Endothelial cell of umbilical vein (primary cell): Measurements from ENCODE around the gene C22orf39. TPM values are rescaled to one million over a fixed set of nuclear protein-coding genes. Genes with fewer than 3 reads are reported as not detected.

Experiments used
- BruUV-seq: library from RNA; stranded (reverse); fragments of 400-500 nt; replicated peaks from 2 replicates; lab custom pipeline; 2021; lab: Mats Ljungman, UMichigan
- CTCF ChIA-PET: fragments of 300-600, 350-600 bp; sonication (Branson Sonifier 250); formaldehyde crosslinking; loops from one replicate; lab custom pipeline; 2021; ENCODE audit warnings: antibody characterized with exemption, inconsistent platforms; lab: Charles Lee
- POLR2A ChIA-PET: fragments of 300-600, 350-600 bp; sonication (Branson Sonifier 250); formaldehyde crosslinking; loops from one replicate; lab custom pipeline; 2021; ENCODE audit warnings: antibody characterized with exemption, inconsistent platforms; lab: Charles Lee
- DNase-seq: peaks from one replicate; pipeline ENCODE4 v3.0.0-alpha.2; 2011; ENCODE audit warnings: low read depth, low spot score
- FAIRE-seq: peaks from 2 replicates; lab custom pipeline; 2011; peaks lifted over from hg19 to GRCh38; lab: Jason Lieb, UNC
- H2AFZ ChIP-seq: 2 replicates; pipeline ENCODE4 v1.6.0; 2012; ENCODE audit warnings: low read depth, low read length, control low read depth, inconsistent platforms
- H3K27ac ChIP-seq: 2 replicates; pipeline ENCODE4 v1.5.1; 2011; ENCODE audit warnings: low read depth, mild to moderate bottlenecking, control low read depth, low read length, moderate library complexity; ENCODE audit not compliant: insufficient read depth
- H3K27me3 ChIP-seq, 2 experiments: 2 replicates each; pipeline versions ENCODE4 v1.6.0 to v1.6.1; 2011; ENCODE audit warnings: low read length in 2 of 2, mixed read lengths in 1 of 2; ENCODE audit not compliant: control insufficient read depth in 2 of 2, insufficient read depth in 2 of 2
- H3K36me3 ChIP-seq, 2 experiments: 2 replicates in 1 of 2; 3 replicates in 1 of 2; pipeline ENCODE4 v1.5.1; 2011; ENCODE audit warnings: low read length in 2 of 2, mild to moderate bottlenecking in 1 of 2, moderate library complexity in 1 of 2; ENCODE audit not compliant: control insufficient read depth in 2 of 2, insufficient read depth in 2 of 2; ENCODE audit errors: extremely low read depth in 1 of 2
- H3K4me1 ChIP-seq: 3 replicates; pipeline ENCODE4 v1.5.1; 2011; ENCODE audit warnings: mild to moderate bottlenecking, low read length; ENCODE audit not compliant: control insufficient read depth, insufficient read depth; ENCODE audit errors: extremely low read depth
- H3K4me2 ChIP-seq: 2 replicates; pipeline ENCODE4 v1.6.1; 2011; ENCODE audit warnings: low read length, control low read depth, mixed read lengths; ENCODE audit not compliant: insufficient read depth
- H3K4me3 ChIP-seq, 3 experiments: fragments of 200-600 bp in 1 of 3; sonication (generic), shearing (Covaris generic) in 1 of 3; replicated peaks in 1 of 3; 2 replicates each; pipeline ENCODE4 v1.5.1; 2011 to 2016; ENCODE audit warnings: control low read depth in 3 of 3, low read length in 3 of 3, mild to moderate bottlenecking in 2 of 3, inconsistent platforms in 1 of 3, low read depth in 1 of 3, moderate library complexity in 1 of 3; ENCODE audit not compliant: insufficient read depth in 1 of 3
- H3K79me2 ChIP-seq: 2 replicates; pipeline ENCODE4 v1.6.0; 2012; ENCODE audit warnings: low read length, inconsistent platforms; ENCODE audit not compliant: control insufficient read depth, insufficient read depth
- H3K9ac ChIP-seq: replicated peaks from 2 replicates; pipeline ENCODE3; 2011; ENCODE audit warnings: low read length, control low read depth; ENCODE audit not compliant: insufficient read depth; ENCODE audit errors: extremely low read depth
- H3K9me1 ChIP-seq: replicated peaks from 3 replicates; pipeline ENCODE4 v1.6.0; 2011; ENCODE audit warnings: mild to moderate bottlenecking, low read length; ENCODE audit not compliant: control insufficient read depth, insufficient read depth; ENCODE audit errors: extremely low read depth
- H3K9me3 ChIP-seq: replicated peaks from 2 replicates; pipeline ENCODE4 v1.5.1; 2012; ENCODE audit warnings: low read length, inconsistent platforms; ENCODE audit not compliant: control insufficient read depth, insufficient read depth
- H4K20me1 ChIP-seq: replicated peaks from 2 replicates; pipeline ENCODE3; 2011; ENCODE audit warnings: mild to moderate bottlenecking, low read length; ENCODE audit not compliant: control insufficient read depth, insufficient read depth; ENCODE audit errors: extremely low read depth
- EZH2 ChIP-seq: IDR thresholded peaks from 2 replicates; pipeline ENCODE4 v1.6.1; 2012; ENCODE audit warnings: borderline replicate concordance, low read depth, mild to moderate bottlenecking, moderate library complexity, low read length, inconsistent platforms; ENCODE audit not compliant: severe bottlenecking
- FOS ChIP-seq: IDR thresholded peaks from 2 replicates; pipeline ENCODE4 v1.6.1; 2011; ENCODE audit warnings: mild to moderate bottlenecking, low read length, moderate library complexity, borderline replicate concordance; ENCODE audit not compliant: insufficient read depth
- GATA2 ChIP-seq: IDR thresholded peaks from 2 replicates; pipeline ENCODE4 v1.7.0; 2011; ENCODE audit warnings: low read depth, mild to moderate bottlenecking, moderate library complexity, mixed read lengths, low read length; ENCODE audit not compliant: insufficient read length, insufficient read depth
- JUN ChIP-seq: IDR thresholded peaks from 2 replicates; pipeline ENCODE4 v1.6.1; 2011; ENCODE audit warnings: borderline replicate concordance, low read depth; ENCODE audit not compliant: insufficient read length, insufficient read depth
- MYC ChIP-seq: IDR thresholded peaks from one replicate; pipeline ENCODE4 v1.6.1; 2011; ENCODE audit warnings: mild to moderate bottlenecking, low read depth, low read length
- POLR2A ChIP-seq: IDR thresholded peaks from 2 replicates; pipeline ENCODE4 v1.6.1; 2012; ENCODE audit warnings: low read depth, mild to moderate bottlenecking, control low read depth, low read length
- POLR2AphosphoS5 ChIP-seq: IDR thresholded peaks from 2 replicates; pipeline ENCODE4 v1.6.1; 2012; ENCODE audit warnings: low read depth, mild to moderate bottlenecking, control low read depth, low read length, moderate library complexity; ENCODE audit not compliant: insufficient read depth
- dilution Hi-C: fragments of 300-500 bp; cut with MboI; formaldehyde crosslinking; loops from one replicate; pipeline ENCODE4 v1.15.0; 2019; ENCODE audit warnings: low sequenced_read_pairs; ENCODE audit not compliant: extremely low pct_ligation_motif_present
- intact Hi-C: fragments of 100-400 bp; cut with micrococcal nuclease; formaldehyde crosslinking; loops from one replicate; pipeline ENCODE4 v1.10.0; 2022
- polyA plus RNA-seq, 4 experiments: library from polyadenylated mRNA; depleted of rRNA in 3 of 4; stranded (reverse) in 3 of 4; unstranded in 1 of 4; fragments of >200 nt; gene quantifications; 2 replicates each; pipeline versions ENCODE4 v1.2.1 to v1.2.3, GENCODE V29; 2011 to 2012; ENCODE audit warnings: missing spikeins in 1 of 4
- total RNA-seq: library from RNA; stranded (reverse); gene quantifications from 2 replicates; pipeline ENCODE4 v1.2.3, GENCODE V29; 2021
- TF ChIP-seq, protein P1 (sequence below): IDR thresholded peaks from 2 replicates; pipeline ENCODE4 v1.6.1; 2011; ENCODE audit not compliant: insufficient read depth, insufficient read length
- TF ChIP-seq, protein P2 (sequence below), 2 donors: IDR thresholded peaks; 1 replicate in 1 of 2; 2 replicates in 1 of 2; pipeline ENCODE4 v1.5.1; 2011; ENCODE audit warnings: low read length in 2 of 2, mild to moderate bottlenecking in 2 of 2, moderate library complexity in 2 of 2, control low read depth in 1 of 2, inconsistent platforms in 1 of 2, low read depth in 1 of 2; ENCODE audit not compliant: insufficient read depth in 1 of 2; ENCODE audit errors: extremely low read depth in 1 of 2

C22orf39 gene
- total and polyA plus RNA-seq, 2 donors (not counting 3 experiments of a cell fraction or from before 2014, with no cell fraction given): 26.1 to 28.0 TPM

DNA sequence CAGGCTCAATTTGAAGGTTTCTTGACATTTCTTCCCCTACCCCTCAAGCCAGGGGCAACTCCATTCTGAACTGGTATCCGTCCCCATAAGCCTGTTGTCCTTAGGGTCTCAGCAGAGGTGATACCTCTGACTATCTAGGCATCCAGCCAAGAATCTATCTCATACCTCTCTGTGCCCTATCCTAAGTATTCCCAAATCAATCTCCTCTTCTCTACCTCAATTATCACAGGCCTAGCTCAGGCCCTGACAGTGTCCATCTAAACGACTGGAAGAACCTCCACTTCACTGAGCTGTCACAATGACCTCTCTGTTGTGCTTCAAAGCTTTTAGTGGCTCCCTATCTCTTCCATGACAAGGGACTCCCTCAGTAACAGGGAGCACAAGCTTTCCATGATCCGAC is 42.8 kb downstream of the C22orf39 start:
- dilution Hi-C loops: no loop called here
- no peak for FAIRE-seq
- intact Hi-C loops: no loop called here
- BruUV-seq: no TSS peak
- CTCF ChIA-PET: interaction anchor here (0.6 to 1.7 kb wide), 3 partner anchors 9 to 275 kb away, joined by 3 to 4 read pairs (median 4); no protein-coding TSS in a partner anchor
- Histone ChIP-seq H3K27ac (no peak overlapping the region), H2AFZ (no peak overlapping the region), H3K27me3 (no peaks in the 10 kb centered on the region), H3K9me3 (no peaks in the 10 kb centered on the region), H3K4me1 (no peaks in the 10 kb centered on the region), H3K36me3 (peaks cover 9 to 21% of the 10 kb centered on the region in 2 experiments), H3K4me2 (no peak overlapping the region), H3K9me1 (no peaks in the 10 kb centered on the region), H3K9ac (no peak overlapping the region), H4K20me1 (no peaks in the 10 kb centered on the region), H3K4me3 (no peak overlapping the region), H3K79me2 (no peaks in the 10 kb centered on the region)
- TF ChIP-seq, protein P1, sequence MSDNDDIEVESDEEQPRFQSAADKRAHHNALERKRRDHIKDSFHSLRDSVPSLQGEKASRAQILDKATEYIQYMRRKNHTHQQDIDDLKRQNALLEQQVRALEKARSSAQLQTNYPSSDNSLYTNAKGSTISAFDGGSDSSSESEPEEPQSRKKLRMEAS: no peak
- TF ChIP-seq JUN: no peak
- no peak for TF ChIP-seq GATA2
- TF ChIP-seq, protein P2, sequence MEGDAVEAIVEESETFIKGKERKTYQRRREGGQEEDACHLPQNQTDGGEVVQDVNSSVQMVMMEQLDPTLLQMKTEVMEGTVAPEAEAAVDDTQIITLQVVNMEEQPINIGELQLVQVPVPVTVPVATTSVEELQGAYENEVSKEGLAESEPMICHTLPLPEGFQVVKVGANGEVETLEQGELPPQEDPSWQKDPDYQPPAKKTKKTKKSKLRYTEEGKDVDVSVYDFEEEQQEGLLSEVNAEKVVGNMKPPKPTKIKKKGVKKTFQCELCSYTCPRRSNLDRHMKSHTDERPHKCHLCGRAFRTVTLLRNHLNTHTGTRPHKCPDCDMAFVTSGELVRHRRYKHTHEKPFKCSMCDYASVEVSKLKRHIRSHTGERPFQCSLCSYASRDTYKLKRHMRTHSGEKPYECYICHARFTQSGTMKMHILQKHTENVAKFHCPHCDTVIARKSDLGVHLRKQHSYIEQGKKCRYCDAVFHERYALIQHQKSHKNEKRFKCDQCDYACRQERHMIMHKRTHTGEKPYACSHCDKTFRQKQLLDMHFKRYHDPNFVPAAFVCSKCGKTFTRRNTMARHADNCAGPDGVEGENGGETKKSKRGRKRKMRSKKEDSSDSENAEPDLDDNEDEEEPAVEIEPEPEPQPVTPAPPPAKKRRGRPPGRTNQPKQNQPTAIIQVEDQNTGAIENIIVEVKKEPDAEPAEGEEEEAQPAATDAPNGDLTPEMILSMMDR (IDR thresholded peaks at IDR 0.05; ENCODE audit: extremely low read depth in 1 of 2, insufficient read depth in 1 of 2, low read depth in 1 of 2, low read length in 2 of 2): no peak
- TF ChIP-seq EZH2: no peak
- no peak for TF ChIP-seq POLR2A
- no peak for TF ChIP-seq FOS
- no peak for TF ChIP-seq MYC
- TF ChIP-seq POLR2AphosphoS5: no peak
- no peak for DNase-seq
- POLR2A ChIA-PET: no interaction called here
